Muscle layer of duodenum (tissue), 2 donors: ENCODE measurements around the gene EPHA5.

Source experiments
- H3K27ac ChIP-seq: one replicate; pipeline ENCODE4 v1.7.0; 2013; ENCODE audit warnings: mild to moderate bottlenecking, low read length
- H3K27me3 ChIP-seq: one replicate; pipeline ENCODE4 v1.7.0; 2013; ENCODE audit warnings: low read depth, mild to moderate bottlenecking, control low read depth, low read length
- H3K36me3 ChIP-seq, 2 donors: one replicate each; pipeline ENCODE4 v1.7.0; 2013; ENCODE audit warnings: low read length in 2 of 2, control low read depth in 1 of 2, mild to moderate bottlenecking in 1 of 2; ENCODE audit not compliant: insufficient read depth in 2 of 2, control insufficient read depth in 1 of 2
- H3K4me1 ChIP-seq, 2 donors: one replicate each; pipeline ENCODE4 v1.7.0; 2013; ENCODE audit warnings: low read length in 2 of 2, mild to moderate bottlenecking in 2 of 2, control low read depth in 1 of 2, moderate library complexity in 1 of 2; ENCODE audit not compliant: insufficient read depth in 2 of 2, control insufficient read depth in 1 of 2
- H3K4me3 ChIP-seq, 2 donors: one replicate each; pipeline ENCODE4 v1.7.0; 2013; ENCODE audit warnings: low read length in 2 of 2, low read depth in 1 of 2, mild to moderate bottlenecking in 1 of 2
- H3K9me3 ChIP-seq, 2 donors: one replicate each; pipeline ENCODE4 v1.7.0; 2013; ENCODE audit warnings: low read length in 2 of 2, control low read depth in 1 of 2, mild to moderate bottlenecking in 1 of 2; ENCODE audit not compliant: control insufficient read depth in 1 of 2
- donor health status: healthy.

Gene EPHA5

DNA sequence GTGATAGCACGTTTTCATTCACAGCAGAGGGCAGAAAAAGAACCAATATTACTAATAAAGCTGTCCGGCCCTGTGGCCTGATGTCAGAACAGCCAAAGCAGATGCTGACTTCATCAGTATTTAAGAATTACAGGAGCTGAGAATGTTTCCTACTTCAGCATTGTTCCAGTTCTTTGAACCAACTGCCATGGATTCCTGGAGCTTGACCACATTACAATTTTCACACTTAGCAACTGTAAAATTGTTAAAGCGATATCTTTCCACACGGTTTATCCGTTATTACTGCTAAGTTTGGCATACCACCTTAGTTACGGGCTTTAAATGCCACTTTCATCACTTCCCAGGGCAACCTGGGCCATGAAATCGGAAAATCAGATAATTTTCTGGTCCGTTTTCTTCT lies 118.2 kb downstream of the EPHA5 start:
- H3K4me1 ChIP-seq: no peaks in the 10 kb centered on the region
- no peaks in the 10 kb centered on the region for H3K36me3 ChIP-seq

DNA sequence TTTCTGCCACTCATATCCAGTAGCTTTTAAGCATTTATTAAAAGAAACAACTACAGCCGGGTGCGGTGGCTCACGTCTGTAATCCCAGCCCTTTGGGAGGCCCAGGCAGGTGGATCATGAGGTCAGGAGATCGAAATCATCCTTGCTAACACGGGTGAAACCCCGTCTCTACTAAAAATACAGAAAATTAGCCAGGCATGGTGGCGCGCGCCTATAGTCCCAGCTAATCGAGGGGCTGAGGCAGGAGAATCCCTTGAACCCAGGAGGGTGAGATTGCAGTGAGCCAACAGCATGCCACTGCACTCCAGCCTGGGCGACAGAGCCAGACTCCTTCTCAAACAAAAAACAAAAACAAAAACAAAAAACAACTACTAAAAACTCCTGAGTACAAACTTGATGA lies 119.8 kb downstream of the EPHA5 start:
- H3K27ac ChIP-seq: no peak overlapping the region
- H3K36me3 ChIP-seq: no peaks in the 10 kb centered on the region
- no peaks in the 10 kb centered on the region for H3K4me1 ChIP-seq
- no peak overlapping the region for H3K4me3 ChIP-seq
- H3K27me3 ChIP-seq: no peaks in the 10 kb centered on the region
- H3K9me3 ChIP-seq: peaks cover 0 to 3% of the 10 kb centered on the region in 2 donors

More for the DNA sequence above, 118.2 kb downstream of the EPHA5 start:
- no peak overlapping the region for H3K4me3 ChIP-seq
- no peaks in the 10 kb centered on the region for H3K9me3 ChIP-seq
- no peak overlapping the region for H3K27ac ChIP-seq
- no peaks in the 10 kb centered on the region for H3K27me3 ChIP-seq

- Histone ChIP-seq H3K36me3 (no peaks in the 10 kb centered on the region), H3K4me1 (no peaks in the 10 kb centered on the region), H3K4me3 (no peak overlapping the region), H3K9me3 (peaks cover 3 to 6% of the 10 kb centered on the region in 2 donors), H3K27me3 (no peaks in the 10 kb centered on the region), H3K27ac (no peak overlapping the region)
Measured at GRCh38 chr4:65546882-65547416, 123.3 kb downstream of the EPHA5 start.

DNA sequence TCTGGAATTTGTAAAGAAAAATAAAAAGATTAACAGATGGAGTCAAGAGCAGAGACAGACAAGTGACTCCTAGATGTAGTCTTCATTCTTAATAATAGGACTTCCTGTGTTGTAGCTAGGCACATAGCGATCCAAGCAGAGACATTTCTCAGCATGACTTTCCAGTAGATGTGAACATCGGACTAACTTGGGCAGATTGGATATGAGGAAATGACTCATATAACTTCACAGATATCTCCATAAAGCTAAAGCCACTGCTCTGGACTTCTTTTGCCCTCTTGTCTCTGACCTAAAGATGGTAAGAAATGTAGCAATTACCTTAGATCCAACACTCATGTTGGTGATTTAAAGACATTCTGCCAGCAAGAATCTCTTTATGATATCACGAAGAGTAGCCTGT lies 131.7 kb downstream of the EPHA5 start:
- H3K36me3 ChIP-seq: no peaks in the 10 kb centered on the region
- peaks cover 0 to under 1% of the 10 kb centered on the region in 2 donors for H3K9me3 ChIP-seq
- H3K27ac ChIP-seq: no peak overlapping the region
- no peaks in the 10 kb centered on the region for H3K4me1 ChIP-seq
- no peaks in the 10 kb centered on the region for H3K27me3 ChIP-seq
- H3K4me3 ChIP-seq: no peak overlapping the region

DNA sequence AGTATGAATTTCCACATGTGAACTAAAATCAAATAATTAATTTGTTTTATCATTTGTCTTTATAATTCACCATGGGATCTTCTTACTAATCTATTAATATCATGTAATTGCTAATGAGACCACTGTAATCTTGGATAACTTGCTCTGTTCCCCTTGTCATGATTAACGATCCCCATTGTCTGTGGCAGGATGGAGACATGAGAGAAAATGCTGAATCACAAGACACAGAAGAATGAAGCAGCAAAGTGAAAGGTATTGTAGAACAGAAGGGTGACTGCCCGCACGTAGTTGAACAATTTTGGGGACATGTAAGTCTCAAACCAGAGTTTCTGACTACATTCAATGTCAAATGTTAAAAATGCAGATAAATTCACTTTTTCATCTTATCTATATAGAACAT lies 135.2 kb downstream of the EPHA5 start:
- Histone ChIP-seq H3K4me1 (no peaks in the 10 kb centered on the region), H3K9me3 (no peaks in the 10 kb centered on the region), H3K27ac (no peak overlapping the region), H3K4me3 (no peak overlapping the region), H3K36me3 (no peaks in the 10 kb centered on the region), H3K27me3 (no peaks in the 10 kb centered on the region)

DNA sequence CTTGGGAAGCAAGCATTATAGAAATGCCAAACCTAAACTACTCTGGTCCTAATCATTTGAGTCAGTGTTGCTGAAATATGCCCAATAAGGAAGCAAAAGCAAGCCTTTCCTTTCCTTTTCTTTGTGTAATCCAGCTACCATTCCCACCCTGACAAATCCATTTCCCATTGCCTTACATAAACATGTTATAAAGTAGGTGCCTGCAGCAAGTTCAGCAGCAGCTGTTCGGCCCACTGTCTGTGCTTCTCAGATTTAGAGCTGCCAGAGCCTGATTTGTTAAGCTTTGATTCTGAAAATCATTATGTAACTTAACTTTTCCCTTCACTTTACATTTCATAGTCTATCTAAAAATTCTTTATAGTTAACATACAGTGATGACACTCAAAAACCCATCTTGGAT lies 148.6 kb downstream of the EPHA5 start:
- H3K27me3 ChIP-seq: no peaks in the 10 kb centered on the region
- H3K4me3 ChIP-seq: no peak overlapping the region
- no peak overlapping the region for H3K27ac ChIP-seq

DNA sequence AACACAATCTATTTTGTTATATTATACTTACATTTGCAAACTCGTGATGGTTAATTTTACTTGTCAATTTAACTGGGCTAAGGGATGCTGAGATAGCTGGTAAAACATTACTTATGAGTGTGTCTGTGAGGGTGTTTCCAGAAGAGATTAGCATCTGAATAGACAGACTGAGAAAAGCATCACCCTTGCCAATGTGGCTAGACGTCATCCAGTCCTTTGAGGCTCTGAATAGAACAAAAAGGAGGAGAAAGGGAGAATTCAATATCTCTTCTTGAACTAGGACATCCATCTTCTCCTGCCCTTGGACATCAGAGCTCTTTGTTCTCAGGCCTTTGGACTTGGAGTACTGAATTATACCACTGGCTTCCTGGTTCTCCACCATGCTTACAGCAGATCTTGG lies 154.6 kb downstream of the EPHA5 start:
- Histone ChIP-seq H3K36me3 (no peaks in the 10 kb centered on the region), H3K9me3 (no peaks in the 10 kb centered on the region), H3K4me1 (no peaks in the 10 kb centered on the region), H3K27me3 (no peaks in the 10 kb centered on the region), H3K27ac (no peak overlapping the region), H3K4me3 (no peak overlapping the region)

More for the DNA sequence above, 148.6 kb downstream of the EPHA5 start:
- Histone ChIP-seq H3K9me3 (no peaks in the 10 kb centered on the region), H3K36me3 (no peaks in the 10 kb centered on the region), H3K4me1 (no peaks in the 10 kb centered on the region)

GRCh38 chr4:65510976-65511375 lies 159.3 kb downstream of the EPHA5 start:
- no peak overlapping the region for H3K27ac ChIP-seq
- H3K9me3 ChIP-seq: no peaks in the 10 kb centered on the region
- no peaks in the 10 kb centered on the region for H3K36me3 ChIP-seq

GRCh38 chr4:65508168-65508567 lies 162.1 kb downstream of the EPHA5 start:
- Histone ChIP-seq H3K9me3 (no peaks in the 10 kb centered on the region), H3K27ac (no peak overlapping the region), H3K27me3 (no peaks in the 10 kb centered on the region), H3K4me3 (no peak overlapping the region), H3K4me1 (no peaks in the 10 kb centered on the region), H3K36me3 (no peaks in the 10 kb centered on the region)

More at GRCh38 chr4:65510976-65511375, 159.3 kb downstream of the EPHA5 start:
- H3K27me3 ChIP-seq: no peaks in the 10 kb centered on the region
- no peaks in the 10 kb centered on the region for H3K4me1 ChIP-seq
- no peak overlapping the region for H3K4me3 ChIP-seq

DNA sequence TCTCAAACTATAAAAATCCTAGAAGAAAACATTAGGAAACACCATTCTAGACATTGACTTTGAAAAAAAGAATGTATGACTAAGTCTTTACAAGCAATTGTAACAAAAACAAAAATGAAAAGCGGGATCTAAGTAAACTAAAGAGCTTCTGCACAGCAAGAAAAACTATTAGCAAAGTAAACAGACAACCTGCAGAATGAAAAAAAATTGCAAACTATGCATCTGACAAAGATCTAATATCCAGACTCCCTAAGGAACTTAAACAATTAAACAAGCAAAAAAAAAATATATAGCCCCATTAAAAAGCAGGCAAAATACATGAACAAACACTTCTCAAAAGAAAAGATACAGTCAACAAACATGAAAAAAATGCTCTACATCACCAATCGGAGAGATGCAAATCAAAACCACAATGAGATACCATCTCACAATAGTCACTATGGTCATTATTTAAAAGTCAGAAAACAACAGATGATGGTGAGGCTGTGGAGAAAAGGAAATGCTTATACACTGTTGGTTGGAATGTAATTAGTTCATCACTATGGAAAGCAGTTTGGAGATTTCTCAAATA lies 168.1 kb downstream of the EPHA5 start:
- no peaks in the 10 kb centered on the region for H3K27me3 ChIP-seq
- no peaks in the 10 kb centered on the region for H3K36me3 ChIP-seq
- H3K4me1 ChIP-seq: no peaks in the 10 kb centered on the region
- H3K27ac ChIP-seq: no peak overlapping the region
- H3K4me3 ChIP-seq: no peak overlapping the region
- no peaks in the 10 kb centered on the region for H3K9me3 ChIP-seq

GRCh38 chr4:65498606-65499005 lies 171.7 kb downstream of the EPHA5 start:
- Histone ChIP-seq H3K36me3 (no peaks in the 10 kb centered on the region), H3K4me3 (no peak overlapping the region), H3K9me3 (no peaks in the 10 kb centered on the region), H3K27ac (no peak overlapping the region), H3K4me1 (no peaks in the 10 kb centered on the region), H3K27me3 (no peaks in the 10 kb centered on the region)

DNA sequence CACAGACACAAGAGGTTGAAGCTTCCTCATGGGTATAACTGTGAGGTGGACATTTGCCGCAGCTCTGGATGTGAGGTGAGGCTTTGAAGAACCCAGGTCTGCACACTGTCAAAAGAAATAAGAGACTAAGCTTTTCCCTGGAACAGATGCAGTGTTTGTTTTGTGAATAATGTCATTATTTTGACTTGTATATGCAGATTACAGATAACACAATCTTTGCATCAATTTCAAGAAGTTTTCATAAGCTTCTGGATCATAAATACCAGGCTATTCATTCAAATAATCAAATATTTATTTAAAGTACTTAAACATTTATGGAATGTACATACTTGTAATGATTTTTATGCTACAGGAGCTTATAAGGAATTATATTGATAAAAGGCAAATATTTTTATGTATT lies 174.8 kb downstream of the EPHA5 start:
- Histone ChIP-seq H3K4me1 (no peaks in the 10 kb centered on the region), H3K27me3 (no peaks in the 10 kb centered on the region), H3K4me3 (no peak overlapping the region), H3K9me3 (no peaks in the 10 kb centered on the region), H3K36me3 (no peaks in the 10 kb centered on the region), H3K27ac (no peak overlapping the region)
